ENCODE data around the gene WEE2.
A peak's percentile ranks its signal among the peaks of the same experiment; 100 is the strongest.

WEE2 gene

GRCh38 chr7:141691961-141692360 is 16.2 kb upstream of the WEE2 start:
- DNase-seq: no peak

GRCh38 chr7:141693082-141693481 is 15.1 kb upstream of the WEE2 start:
- DNase-seq: no peak

GRCh38 chr7:141695803-141696289 is 12.3 kb upstream of the WEE2 start:
- DNase-seq: peak; percentile 33

- DNase-seq: no peak
Measured at GRCh38 chr7:141696348-141696747, 11.8 kb upstream of the WEE2 start.

- DNase-seq: no peak
Measured at GRCh38 chr7:141697211-141697871, 10.8 kb upstream of the WEE2 start.

- no peak for DNase-seq
Measured at GRCh38 chr7:141698247-141699015, 9.7 kb upstream of the WEE2 start.

- DNase-seq: no peak
Measured at GRCh38 chr7:141699860-141700259, 8.3 kb upstream of the WEE2 start.

GRCh38 chr7:141700296-141700847 is 7.8 kb upstream of the WEE2 start:
- DNase-seq: no peak

- DNase-seq: no peak
Measured at GRCh38 chr7:141700848-141701371, 7.2 kb upstream of the WEE2 start.

GRCh38 chr7:141701489-141702046 is 6.6 kb upstream of the WEE2 start:
- DNase-seq: no peak

- DNase-seq: peak; percentile 19
Measured at GRCh38 chr7:141702047-141702567, 6.0 kb upstream of the WEE2 start, which contains the start of gene DENND11. DENND11 (minus strand) TSS chr7:141702166; CDS start chr7:141702153, 13 bp downstream.

- no peak for DNase-seq
Measured at GRCh38 chr7:141702892-141703291, 5.3 kb upstream of the WEE2 start.

GRCh38 chr7:141704112-141704511 is 4.0 kb upstream of the WEE2 start:
- DNase-seq: no peak

GRCh38 chr7:141704741-141705140 is 3.4 kb upstream of the WEE2 start:
- no peak for DNase-seq

- DNase-seq: no peak
Measured at GRCh38 chr7:141706239-141707064, 1.7 kb upstream of the WEE2 start.

GRCh38 chr7:141709318-141709717 is 1.2 kb downstream of the WEE2 start:
- DNase-seq: no peak

GRCh38 chr7:141709749-141710148 is 1.6 kb downstream of the WEE2 start:
- no peak for DNase-seq

GRCh38 chr7:141710301-141710700 is 2.1 kb downstream of the WEE2 start:
- DNase-seq: no peak

- no peak for DNase-seq
Measured at GRCh38 chr7:141712603-141713255, 4.6 kb downstream of the WEE2 start.

- no peak for DNase-seq
Measured at GRCh38 chr7:141713890-141714289, 5.7 kb downstream of the WEE2 start.

- DNase-seq: no peak
Measured at GRCh38 chr7:141714571-141714970, 6.4 kb downstream of the WEE2 start.

- DNase-seq: no peak
Measured at GRCh38 chr7:141715018-141715417, 6.9 kb downstream of the WEE2 start.

Data from DMS153 (cell line).